H1 (cell line): ENCODE data around the gene TACR2.

Experiments used
- CTCF ChIP-seq, 3 experiments: IDR thresholded peaks; 1 replicate in 2 of 3; 2 replicates in 1 of 3; pipeline versions ENCODE4 v1.5.1 to v1.6.1; 2011; ENCODE audit warnings: low read length in 3 of 3, mild to moderate bottlenecking in 3 of 3, inconsistent platforms in 2 of 3, low read depth in 1 of 3, moderate library complexity in 1 of 3; ENCODE audit not compliant: insufficient read depth in 1 of 3; ENCODE audit errors: control extremely low read depth in 1 of 3
- GTF2F1 ChIP-seq: IDR thresholded peaks from 2 replicates; pipeline ENCODE4 v1.6.1; 2012; ENCODE audit warnings: low read depth, low read length, improper control_type of control experiment, borderline replicate concordance

DNA sequence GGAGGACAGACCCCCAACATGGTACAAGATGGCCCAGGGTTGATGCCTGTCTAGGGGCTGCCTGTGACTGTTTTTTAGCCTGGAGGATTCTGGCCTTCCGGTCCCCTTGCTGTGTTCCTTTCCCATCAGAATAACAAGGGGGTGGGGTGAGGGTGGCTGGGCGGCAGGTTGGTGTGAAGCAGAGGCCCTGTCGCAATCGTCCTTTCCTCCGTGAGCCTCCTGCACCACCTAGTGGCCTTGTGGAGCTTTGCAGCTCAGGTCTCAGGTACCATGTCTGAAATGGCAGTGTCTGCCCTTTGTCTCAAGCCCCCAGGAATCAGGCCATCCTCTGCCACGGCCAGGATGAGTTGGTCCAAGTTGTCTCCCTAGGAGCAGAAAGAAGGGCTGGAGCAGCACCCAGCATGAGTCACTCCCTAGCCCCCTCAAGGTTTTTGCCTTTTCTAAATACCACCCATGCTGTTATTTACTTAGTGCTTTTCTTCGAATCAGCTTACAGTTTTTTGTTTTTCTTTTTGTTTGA, 24.2 kb downstream of the TACR2 start:
- TF ChIP-seq GTF2F1 (no peak), CTCF (IDR thresholded peaks at IDR 0.05; ENCODE audit: control extremely low read depth in 1 of 3, insufficient read depth in 1 of 3, low read depth in 1 of 3, low read length in 3 of 3) (peak; percentile 89 to 99 (median 99))
